Heart right ventricle (tissue), 16 donors: ENCODE results near the gene ZFYVE28. TPM values are rescaled to one million over a fixed set of nuclear protein-coding genes. Genes with fewer than 3 reads are reported as not detected.

Source experiments
- ATAC-seq, 8 donors: fragments of 200-7000 bp; cut with Tn5 transposase; one replicate each; pipeline ENCODE4 v1.9.1; 2020; ENCODE audit warnings: mild to moderate bottlenecking in 8 of 8, moderate library complexity in 8 of 8, moderate number of reproducible peaks in 1 of 8
- DNase-seq, 2 donors: peaks; one replicate each; pipeline ENCODE4 v3.0.0-alpha.2; 2020
- H3K27ac ChIP-seq, 10 donors: fragments of 200-600 bp; sonication (generic) in 2 of 10; one replicate each; pipeline versions ENCODE4 v1.5.0 to v1.8.0; 2020 to 2022; ENCODE audit warnings: mild to moderate bottlenecking in 3 of 10
- H3K27me3 ChIP-seq, 7 donors: fragments of 200-600 bp; one replicate each; pipeline ENCODE4 v1.8.0; 2021 to 2022; ENCODE audit warnings: mild to moderate bottlenecking in 2 of 7
- H3K36me3 ChIP-seq, 9 donors: fragments of 200-600 bp; sonication (generic) in 1 of 9; one replicate each; pipeline versions ENCODE4 v1.5.0 to v1.8.0; 2020 to 2022; ENCODE audit warnings: mild to moderate bottlenecking in 2 of 9
- H3K4me1 ChIP-seq, 9 donors: fragments of 200-600 bp; sonication (generic) in 1 of 9; one replicate each; pipeline versions ENCODE4 v1.5.0 to v1.8.0; 2020 to 2022; ENCODE audit warnings: mild to moderate bottlenecking in 4 of 9
- H3K4me3 ChIP-seq, 10 donors: fragments of 200-600 bp; sonication (generic) in 2 of 10; one replicate each; pipeline versions ENCODE4 v1.5.0 to v1.8.0; 2020 to 2022; ENCODE audit warnings: mild to moderate bottlenecking in 7 of 10, moderate library complexity in 2 of 10
- H3K9me3 ChIP-seq, 11 donors: fragments of 200-600 bp in 10 of 11; sonication (generic) in 2 of 11; one replicate each; pipeline versions ENCODE4 v1.5.0 to v1.8.0; 2013 to 2022; ENCODE audit warnings: mild to moderate bottlenecking in 2 of 11, control low read depth in 1 of 11, moderate library complexity in 1 of 11
- WGBS, 2 donors: extraction: QIAGEN DNeasy Blood & Tissue Kit; methylation state at CpG; one replicate each; pipeline ENCODE4 v1.1.7; 2013; ENCODE audit warnings: inconsistent platforms in 1 of 2; 5-methylcytosine and 5-hydroxymethylcytosine counted together
- intact Hi-C, 10 donors: fragments of 100-400 bp; cut with DNase I; formaldehyde crosslinking; loops; one replicate each; pipeline versions ENCODE4 v1.11.1 to v1.14.2; 2022
- polyA plus RNA-seq, 2 donors: library from polyadenylated mRNA; stranded (reverse); fragments of 200-250 nt; gene quantifications; one replicate each; pipeline ENCODE4 v1.2.3, GENCODE V29; 2013
- total RNA-seq, 10 donors: library from RNA; stranded (reverse); fragmentation: NEBNext Ultra II Directional in 3 of 10; extraction: Animal tissue kit (Norgen Biotek cat#: 25700) in 3 of 10; gene quantifications; one replicate each; pipeline versions ENCODE4 v1.2.1 to v1.2.4, GENCODE V29; 2021 to 2023
- TF ChIP-seq, protein P1 (sequence below), 9 donors: fragments of 200-600 bp; sonication (generic) in 2 of 9; IDR thresholded peaks; one replicate each; pipeline versions ENCODE4 v1.5.0 to v1.8.0; 2021 to 2022; ENCODE audit warnings: antibody characterized with exemption in 9 of 9, mild to moderate bottlenecking in 5 of 9, moderate library complexity in 1 of 9
- donor health status: Arrhythmogenic right ventricular cardiomyopathy.
- donor health status: ischemic (EF 13 %, LVEDD 7.1; RV severe dilation, severe dysfunction).
- donor health status: healthy with polysubstance abuse.
- donor health status: DM: no; HTN: yes; CAD: no.
- donor health status: DM: no; HTN: no; CAD: no.
- donor health status: ischemic (EF 25% LVEDD 6.9; RV normal size, moderate dysfunction).
- donor health status: ischemic (EF 25% LVEDD 5.7; RV mildly dilated, moderate dysfunction).
- donor health status: healthy.
- donor health status: DM: yes; HTN: yes; CAD: no.
- donor health status: Ischemic cardiomyopathy.
- donor health status: ischemic (EF 35%, LVEDD 5.7; RV mildly dilated, moderate dysfunction).
- donor health status: nonischemic (EF 11% LVEDD 7.7; RV severe dilation, severe dysfunction).
- donor health status: DM: yes; HTN: yes; CAD: no.
- donor health status: PGD.
- donor health status: ischemic (EF 29% LVEDD 5.4; RV normal size, mild dysfunction).
- donor health status: nonischemic (EF 23%, LVEDD 6.1; RV moderate dilation, normal function).

The ZFYVE28 gene
- total and polyA plus RNA-seq, 12 donors = 2.3 to 9.9 (median 3.5) TPM

DNA sequence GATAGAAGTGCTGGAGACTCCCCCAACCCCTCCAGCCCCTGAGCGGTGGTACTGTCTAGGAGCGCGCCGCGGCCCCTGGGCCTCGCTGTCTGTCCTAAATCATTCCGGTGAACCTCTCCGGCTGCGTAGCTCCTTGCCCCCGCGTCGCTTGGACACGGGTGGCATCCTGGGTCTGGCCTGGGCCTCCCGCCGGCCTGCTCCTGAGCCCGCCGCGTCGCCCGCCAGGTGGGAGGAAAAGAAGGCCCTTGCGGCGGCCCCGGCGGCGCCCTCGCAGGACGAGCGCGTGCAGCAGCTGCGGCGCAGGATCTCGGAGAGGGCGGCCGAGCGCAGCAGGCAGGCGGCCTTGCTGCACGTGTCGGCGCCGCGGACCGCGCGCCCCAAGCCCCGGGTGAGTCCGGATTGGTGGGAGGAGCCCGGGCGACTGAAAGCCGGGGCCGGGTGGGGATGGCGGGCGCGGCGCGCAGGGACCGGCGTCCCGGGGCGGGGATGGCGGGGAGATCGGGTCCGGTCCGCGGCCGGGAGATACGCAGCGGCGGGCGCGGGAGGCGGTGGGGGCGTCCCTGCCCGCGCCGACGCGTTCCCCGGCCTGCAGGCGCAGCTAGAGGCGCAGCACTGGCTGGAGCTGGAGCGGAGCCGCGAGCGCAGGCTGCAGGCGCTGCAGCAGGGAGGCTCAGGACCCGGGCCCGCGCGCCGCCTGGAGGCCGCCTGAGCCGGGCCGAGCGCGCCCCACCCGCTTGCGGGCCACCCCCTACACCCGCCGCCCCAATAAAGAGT is 44.0 kb upstream of the ZFYVE28 start:
- H3K27me3 ChIP-seq = peaks cover 0 to 15% (median 8%) of the 10 kb centered on the region in 7 donors
- H3K9me3 ChIP-seq = no peaks in the 10 kb centered on the region
- H3K4me3 ChIP-seq = peak overlapping the region; percentile 5 to 65 (median 56)
- DNase-seq (peak; percentile 54 to 75), ATAC-seq (peak; percentile 89 to 97 (median 94))
- H3K36me3 ChIP-seq = no peaks in the 10 kb centered on the region
- H3K4me1 ChIP-seq = peaks cover 3 to 17% (median 9%) of the 10 kb centered on the region in 9 donors
- WGBS, 2 donors = 5 to 6% methylated on average over 65 to 99 of the region's 99 CpGs
- TF ChIP-seq, protein P1, sequence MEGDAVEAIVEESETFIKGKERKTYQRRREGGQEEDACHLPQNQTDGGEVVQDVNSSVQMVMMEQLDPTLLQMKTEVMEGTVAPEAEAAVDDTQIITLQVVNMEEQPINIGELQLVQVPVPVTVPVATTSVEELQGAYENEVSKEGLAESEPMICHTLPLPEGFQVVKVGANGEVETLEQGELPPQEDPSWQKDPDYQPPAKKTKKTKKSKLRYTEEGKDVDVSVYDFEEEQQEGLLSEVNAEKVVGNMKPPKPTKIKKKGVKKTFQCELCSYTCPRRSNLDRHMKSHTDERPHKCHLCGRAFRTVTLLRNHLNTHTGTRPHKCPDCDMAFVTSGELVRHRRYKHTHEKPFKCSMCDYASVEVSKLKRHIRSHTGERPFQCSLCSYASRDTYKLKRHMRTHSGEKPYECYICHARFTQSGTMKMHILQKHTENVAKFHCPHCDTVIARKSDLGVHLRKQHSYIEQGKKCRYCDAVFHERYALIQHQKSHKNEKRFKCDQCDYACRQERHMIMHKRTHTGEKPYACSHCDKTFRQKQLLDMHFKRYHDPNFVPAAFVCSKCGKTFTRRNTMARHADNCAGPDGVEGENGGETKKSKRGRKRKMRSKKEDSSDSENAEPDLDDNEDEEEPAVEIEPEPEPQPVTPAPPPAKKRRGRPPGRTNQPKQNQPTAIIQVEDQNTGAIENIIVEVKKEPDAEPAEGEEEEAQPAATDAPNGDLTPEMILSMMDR (IDR thresholded peaks at IDR 0.05) = peak; percentile 34 to 80 (median 65)
- peak overlapping the region in 8 of 10 donors; percentile 1 to 68 (median 34) for H3K27ac ChIP-seq
- intact Hi-C loops = loop anchor here in 6 of 10 donors (1.0 to 10.0 kb wide), 5 partner anchors 45 to 245 kb away; partner anchors contain the start of genes CFAP99 (in 1 of the 6) and ZFYVE28 (in 1 of the 6)

DNA sequence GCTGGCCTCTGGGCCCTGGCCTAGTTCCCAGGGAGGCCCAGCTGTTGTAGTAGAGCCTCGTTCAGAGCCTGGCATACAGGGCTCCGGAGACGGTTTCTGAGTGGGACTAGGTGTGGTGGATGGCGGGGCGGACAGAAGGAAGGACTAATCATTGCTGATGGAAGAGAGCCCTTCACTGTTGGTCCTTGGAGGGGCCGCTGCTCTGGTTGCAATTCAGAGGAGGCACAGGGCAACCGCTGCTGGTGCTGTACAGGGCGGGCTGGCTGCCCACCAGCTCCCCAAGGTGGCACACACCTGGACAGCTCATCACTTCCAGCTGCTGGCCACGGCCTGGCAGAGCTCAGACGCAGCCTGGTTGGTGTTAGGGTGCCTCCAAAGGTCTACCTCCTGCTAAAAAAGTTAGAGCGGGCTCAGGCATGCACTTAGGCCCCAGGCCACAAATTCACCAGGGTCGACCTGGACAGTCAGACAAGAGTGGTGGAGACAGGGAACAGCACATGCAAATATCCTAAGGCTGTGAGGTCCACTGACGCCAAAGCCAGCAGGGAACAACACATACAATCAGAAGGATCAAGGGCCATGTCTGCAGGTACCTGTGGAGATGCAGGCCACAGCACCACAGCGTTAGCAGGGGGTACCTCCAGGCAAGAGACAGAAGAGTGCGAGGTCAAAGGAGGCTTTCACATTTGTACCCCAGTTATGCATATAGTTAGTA is 43.0 kb upstream of the ZFYVE28 start:
- H3K9me3 ChIP-seq = no peaks in the 10 kb centered on the region
- DNase-seq (no peak), ATAC-seq (no peak)
- H3K27ac ChIP-seq = no peak overlapping the region
- 88 to 89% methylated on average over 15 of the region's 15 CpGs for WGBS, 2 donors
- peaks cover 3 to 15% (median 8%) of the 10 kb centered on the region in 9 donors for H3K4me1 ChIP-seq
- H3K36me3 ChIP-seq = no peaks in the 10 kb centered on the region
- peaks cover 0 to 15% (median 8%) of the 10 kb centered on the region in 7 donors for H3K27me3 ChIP-seq
- H3K4me3 ChIP-seq = no peak overlapping the region
- TF ChIP-seq, protein P1 (IDR thresholded peaks at IDR 0.05) = no peak
- intact Hi-C loops = loop anchor here in 6 of 10 donors (5.0 to 10.0 kb wide), 4 partner anchors 44 to 244 kb away; partner anchors contain the start of genes CFAP99 (in 1 of the 6) and ZFYVE28 (in 1 of the 6)

DNA sequence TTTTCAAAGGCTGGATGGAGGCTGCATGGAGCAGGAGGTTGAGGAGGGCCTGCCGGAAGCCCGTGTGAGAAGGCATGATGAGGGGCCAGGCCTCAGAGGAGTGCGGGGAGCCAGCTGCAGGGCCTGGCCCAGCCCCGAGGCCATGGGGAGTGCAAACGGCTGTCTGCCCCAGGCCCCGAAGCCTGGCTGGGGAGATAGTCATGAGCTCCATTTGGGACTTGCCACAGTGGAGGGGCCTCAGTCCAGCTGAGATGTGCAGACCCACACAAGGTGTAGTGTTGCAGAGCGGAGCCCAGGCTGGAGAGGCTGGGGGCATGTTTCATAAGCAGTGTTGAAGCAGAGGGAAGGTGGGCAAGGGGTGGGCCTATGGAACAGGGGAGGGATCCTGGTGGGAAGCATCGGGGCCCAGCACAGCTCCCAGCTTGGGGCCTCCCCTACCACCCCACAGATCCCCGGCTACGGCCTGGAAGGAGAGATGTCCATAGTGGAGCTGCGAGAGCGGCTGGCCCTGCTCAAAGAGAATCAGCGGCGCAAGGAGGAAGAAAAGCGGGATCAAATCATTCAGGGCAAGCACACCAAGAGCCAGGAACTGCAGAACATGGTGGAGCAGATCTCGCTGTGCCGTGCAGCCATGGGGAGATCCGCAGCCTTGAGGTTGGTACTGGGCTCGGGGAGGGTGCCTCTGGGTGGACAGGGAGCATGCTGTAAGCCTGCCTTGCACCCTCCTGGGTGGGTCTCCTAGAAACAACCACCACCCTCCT is 41.3 kb upstream of the ZFYVE28 start:
- no peak overlapping the region for H3K4me3 ChIP-seq
- H3K9me3 ChIP-seq = no peaks in the 10 kb centered on the region
- intact Hi-C loops = loop anchor here in 7 of 10 donors (5.0 to 10.0 kb wide), 4 partner anchors 42 to 242 kb away; partner anchors contain the start of genes CFAP99 (in 1 of the 7) and ZFYVE28 (in 1 of the 7)
- no peak overlapping the region for H3K27ac ChIP-seq
- ATAC-seq = no peak
- WGBS, 2 donors = 94% methylated on average over 19 of the region's 19 CpGs
- no peak for DNase-seq
- TF ChIP-seq, protein P1 (IDR thresholded peaks at IDR 0.05) = no peak
- peaks cover 3 to 15% (median 8%) of the 10 kb centered on the region in 9 donors for H3K4me1 ChIP-seq
- H3K27me3 ChIP-seq = peaks cover 0 to 15% (median 8%) of the 10 kb centered on the region in 7 donors
- no peaks in the 10 kb centered on the region for H3K36me3 ChIP-seq
